ENCODE data around the gene WNT7A.

WNT7A gene

GRCh38 chr3:13884851-13885703, 5.2 kb upstream of the WNT7A start:
- peak; percentile 32 for DNase-seq (ENCODE audit: low spot score)

- DNase-seq (ENCODE audit: low spot score): no peak
Measured at GRCh38 chr3:13883681-13884080, 3.8 kb upstream of the WNT7A start.

- DNase-seq (ENCODE audit: low spot score): no peak
Measured at GRCh38 chr3:13882876-13883275, 3.0 kb upstream of the WNT7A start.

GRCh38 chr3:13881536-13882410, 1.9 kb upstream of the WNT7A start:
- DNase-seq (ENCODE audit: low spot score): no peak

- DNase-seq (ENCODE audit: low spot score): no peak
Measured at GRCh38 chr3:13880811-13881156, 913 bp upstream of the WNT7A start.

- DNase-seq (ENCODE audit: low spot score): no peak
Measured at GRCh38 chr3:13879102-13879945, 547 bp downstream of the WNT7A start.

- no peak for DNase-seq (ENCODE audit: low spot score)
Measured at GRCh38 chr3:13878281-13879101, 1.4 kb downstream of the WNT7A start.

- DNase-seq (ENCODE audit: low spot score): no peak
Measured at GRCh38 chr3:13877911-13878280, 2.0 kb downstream of the WNT7A start.

- DNase-seq (ENCODE audit: low spot score): no peak
Measured at GRCh38 chr3:13876451-13877100, 3.3 kb downstream of the WNT7A start.

GRCh38 chr3:13874891-13875290, 5.0 kb downstream of the WNT7A start:
- no peak for DNase-seq (ENCODE audit: low spot score)

- no peak for DNase-seq (ENCODE audit: low spot score)
Measured at GRCh38 chr3:13873818-13874217, 6.1 kb downstream of the WNT7A start.

GRCh38 chr3:13872451-13872850, 7.4 kb downstream of the WNT7A start:
- no peak for DNase-seq (ENCODE audit: low spot score)

GRCh38 chr3:13871791-13872190, 8.1 kb downstream of the WNT7A start:
- no peak for DNase-seq (ENCODE audit: low spot score)

GRCh38 chr3:13870902-13871301, 9.0 kb downstream of the WNT7A start:
- DNase-seq (ENCODE audit: low spot score): no peak

- DNase-seq (ENCODE audit: low spot score): no peak
Measured at GRCh38 chr3:13869761-13870343, 10.0 kb downstream of the WNT7A start.

- no peak for DNase-seq (ENCODE audit: low spot score)
Measured at GRCh38 chr3:13868844-13869724, 10.8 kb downstream of the WNT7A start.

- DNase-seq (ENCODE audit: low spot score): no peak
Measured at GRCh38 chr3:13867732-13868131, 12.1 kb downstream of the WNT7A start.

- no peak for DNase-seq (ENCODE audit: low spot score)
Measured at GRCh38 chr3:13866041-13866965, 13.6 kb downstream of the WNT7A start.
